GM23338 (cell line): Measurements from ENCODE around the gene ASRGL1. TPM values are rescaled to one million over a fixed set of nuclear protein-coding genes. Genes with fewer than 3 reads are reported as not detected.

Experiments used
- ATAC-seq: fragments of 200-7000 bp; cut with Tn5 transposase; 3 replicates; pipeline ENCODE4 v1.9.1; 2020
- DNase-seq: peaks from one replicate; pipeline ENCODE4 v3.0.0-alpha.2; 2015; ENCODE audit warnings: low spot score
- H2AFZ ChIP-seq: fragments of 200-600 bp; sonication (generic); 2 replicates; pipeline ENCODE4 v1.8.0; 2016; ENCODE audit warnings: antibody characterized with exemption, mild to moderate bottlenecking, moderate library complexity
- H3F3A ChIP-seq: fragments of 200-600 bp; sonication (generic); replicated peaks from 2 replicates; pipeline ENCODE4 v1.8.0; 2017; ENCODE audit warnings: antibody characterized with exemption, mixed run types, low read depth
- H3K27ac ChIP-seq: fragments of 200-600 bp; sonication (generic); 2 replicates; pipeline ENCODE4 v1.6.1; 2016; ENCODE audit warnings: low read depth
- H3K27me3 ChIP-seq: fragments of 200-600 bp; sonication (generic); 2 replicates; pipeline ENCODE4 v1.8.0; 2016; ENCODE audit warnings: mild to moderate bottlenecking, mixed run types, moderate library complexity; ENCODE audit not compliant: insufficient read depth
- H3K36me3 ChIP-seq: fragments of 200-600 bp; sonication (generic); 2 replicates; pipeline ENCODE4 v1.8.0; 2016; ENCODE audit warnings: mild to moderate bottlenecking; ENCODE audit not compliant: insufficient read depth
- H3K4me1 ChIP-seq: fragments of 200-600 bp; sonication (generic); 2 replicates; pipeline ENCODE4 v1.8.0; 2016; ENCODE audit warnings: mild to moderate bottlenecking, moderate library complexity; ENCODE audit not compliant: insufficient read depth
- H3K4me2 ChIP-seq: fragments of 200-600 bp; sonication (generic); 2 replicates; pipeline ENCODE4 v1.7.1; 2017; ENCODE audit warnings: mixed run types
- H3K4me3 ChIP-seq: fragments of 200-600 bp; sonication (generic); 2 replicates; pipeline ENCODE4 v1.6.1; 2016; ENCODE audit warnings: mixed run types
- H3K79me2 ChIP-seq: fragments of 200-600 bp; sonication (generic); replicated peaks from 2 replicates; pipeline ENCODE4 v1.8.0; 2017; ENCODE audit warnings: mild to moderate bottlenecking; ENCODE audit not compliant: insufficient read depth
- H3K9me2 ChIP-seq: fragments of 200-600 bp; sonication (generic); 2 replicates; pipeline ENCODE4 v1.8.0; 2017; ENCODE audit not compliant: insufficient read depth
- H4K20me1 ChIP-seq: fragments of 200-600 bp; sonication (generic); replicated peaks from 2 replicates; pipeline ENCODE4 v1.8.0; 2017; ENCODE audit warnings: mild to moderate bottlenecking; ENCODE audit not compliant: insufficient read depth
- H3K27ac Mint-ChIP-seq: 2 replicates; pipeline ENCODE4 v1.8.0; 2020; ENCODE audit warnings: inconsistent platforms, mild to moderate bottlenecking, moderate library complexity, mixed read lengths
- H3K27me3 Mint-ChIP-seq: 3 replicates; pipeline ENCODE4 v1.8.0; 2022; ENCODE audit warnings: low read depth, mild to moderate bottlenecking, moderate library complexity, mixed read lengths, inconsistent platforms; ENCODE audit not compliant: insufficient read depth, poor library complexity
- H3K36me3 Mint-ChIP-seq: 3 replicates; pipeline ENCODE4 v1.8.0; 2021; ENCODE audit warnings: low read depth, mild to moderate bottlenecking, inconsistent platforms, moderate library complexity, mixed read lengths
- H3K4me1 Mint-ChIP-seq: 3 replicates; pipeline ENCODE4 v1.8.0; 2020; ENCODE audit warnings: mild to moderate bottlenecking, inconsistent platforms, mixed read lengths
- H3K4me3 Mint-ChIP-seq: 3 replicates; pipeline ENCODE4 v1.8.0; 2021; ENCODE audit warnings: moderate library complexity, mild to moderate bottlenecking, inconsistent platforms, mixed read lengths
- H3K9me3 Mint-ChIP-seq: 3 replicates; pipeline ENCODE4 v1.8.0; 2020; ENCODE audit warnings: moderate library complexity, mild to moderate bottlenecking, inconsistent platforms, mixed read lengths
- CREB1 ChIP-seq: fragments of 250-450 bp; sonication (Bioruptor Pico); IDR thresholded peaks from 2 replicates; pipeline ENCODE4 v1.5.0; 2020; ENCODE audit warnings: low read depth, mild to moderate bottlenecking, moderate library complexity
- JUNB ChIP-seq: IDR thresholded peaks from one replicate; pipeline ENCODE4 v1.6.1; 2016; ENCODE audit warnings: antibody characterized with exemption; ENCODE audit not compliant: unreplicated experiment
- NANOG ChIP-seq: IDR thresholded peaks from 2 replicates; pipeline ENCODE4 v1.6.1; 2016; ENCODE audit warnings: antibody characterized with exemption, borderline replicate concordance
- POLR2AphosphoS5 ChIP-seq: IDR thresholded peaks from 2 replicates; pipeline ENCODE4 v1.6.1; 2016; ENCODE audit warnings: antibody characterized with exemption, low read depth
- ZNF114 ChIP-seq: fragments of 250-450 bp; sonication (Bioruptor Pico); IDR thresholded peaks from 2 replicates; pipeline ENCODE4 v1.5.0; 2020; ENCODE audit warnings: mild to moderate bottlenecking, moderate library complexity
- polyA plus RNA-seq: library from polyadenylated mRNA; unstranded; fragments of >200 nt; fragmentation: Nextera tagmentation; extraction: Ambion mirVana; gene quantifications from 2 replicates; pipeline ENCODE4 v1.2.1, GENCODE V29; 2016
- total RNA-seq: library from RNA; depleted of rRNA; stranded (reverse); fragments of >200 nt; shearing (Covaris generic); gene quantifications from 2 replicates; pipeline ENCODE4 v1.2.3, GENCODE V29; 2014
- TF ChIP-seq, protein P1 (sequence below): fragments of 250-450 bp; sonication (Bioruptor Pico); IDR thresholded peaks from 2 replicates; pipeline ENCODE4 v1.5.0; 2020; ENCODE audit warnings: mild to moderate bottlenecking, moderate library complexity
- TF ChIP-seq, protein P2 (sequence below): IDR thresholded peaks from one replicate; pipeline ENCODE4 v1.6.1; 2018; ENCODE audit warnings: antibody characterized with exemption; ENCODE audit not compliant: unreplicated experiment

Gene ASRGL1
- total and polyA plus RNA-seq, 2 experiments from 2014 or later, result 32.9 to 50.3 TPM

DNA sequence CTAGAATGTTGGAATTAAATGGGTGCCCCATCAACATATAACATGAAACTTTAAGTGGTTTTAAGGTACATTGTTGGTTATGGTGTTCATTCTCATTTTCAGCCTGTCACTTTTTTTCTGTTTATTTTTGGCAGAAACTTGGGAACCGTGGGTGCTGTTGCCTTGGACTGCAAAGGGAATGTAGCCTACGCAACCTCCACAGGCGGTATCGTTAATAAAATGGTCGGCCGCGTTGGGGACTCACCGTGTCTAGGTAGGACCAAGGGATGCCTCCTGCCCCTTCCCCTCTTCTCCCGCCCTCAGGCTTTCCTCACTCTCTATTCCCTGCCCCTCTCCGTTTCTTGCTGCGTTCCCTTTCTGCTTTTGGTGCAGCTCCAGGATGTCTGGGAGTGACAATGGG, 51.8 kb downstream of the ASRGL1 start (continued):
- TF ChIP-seq, protein P1, sequence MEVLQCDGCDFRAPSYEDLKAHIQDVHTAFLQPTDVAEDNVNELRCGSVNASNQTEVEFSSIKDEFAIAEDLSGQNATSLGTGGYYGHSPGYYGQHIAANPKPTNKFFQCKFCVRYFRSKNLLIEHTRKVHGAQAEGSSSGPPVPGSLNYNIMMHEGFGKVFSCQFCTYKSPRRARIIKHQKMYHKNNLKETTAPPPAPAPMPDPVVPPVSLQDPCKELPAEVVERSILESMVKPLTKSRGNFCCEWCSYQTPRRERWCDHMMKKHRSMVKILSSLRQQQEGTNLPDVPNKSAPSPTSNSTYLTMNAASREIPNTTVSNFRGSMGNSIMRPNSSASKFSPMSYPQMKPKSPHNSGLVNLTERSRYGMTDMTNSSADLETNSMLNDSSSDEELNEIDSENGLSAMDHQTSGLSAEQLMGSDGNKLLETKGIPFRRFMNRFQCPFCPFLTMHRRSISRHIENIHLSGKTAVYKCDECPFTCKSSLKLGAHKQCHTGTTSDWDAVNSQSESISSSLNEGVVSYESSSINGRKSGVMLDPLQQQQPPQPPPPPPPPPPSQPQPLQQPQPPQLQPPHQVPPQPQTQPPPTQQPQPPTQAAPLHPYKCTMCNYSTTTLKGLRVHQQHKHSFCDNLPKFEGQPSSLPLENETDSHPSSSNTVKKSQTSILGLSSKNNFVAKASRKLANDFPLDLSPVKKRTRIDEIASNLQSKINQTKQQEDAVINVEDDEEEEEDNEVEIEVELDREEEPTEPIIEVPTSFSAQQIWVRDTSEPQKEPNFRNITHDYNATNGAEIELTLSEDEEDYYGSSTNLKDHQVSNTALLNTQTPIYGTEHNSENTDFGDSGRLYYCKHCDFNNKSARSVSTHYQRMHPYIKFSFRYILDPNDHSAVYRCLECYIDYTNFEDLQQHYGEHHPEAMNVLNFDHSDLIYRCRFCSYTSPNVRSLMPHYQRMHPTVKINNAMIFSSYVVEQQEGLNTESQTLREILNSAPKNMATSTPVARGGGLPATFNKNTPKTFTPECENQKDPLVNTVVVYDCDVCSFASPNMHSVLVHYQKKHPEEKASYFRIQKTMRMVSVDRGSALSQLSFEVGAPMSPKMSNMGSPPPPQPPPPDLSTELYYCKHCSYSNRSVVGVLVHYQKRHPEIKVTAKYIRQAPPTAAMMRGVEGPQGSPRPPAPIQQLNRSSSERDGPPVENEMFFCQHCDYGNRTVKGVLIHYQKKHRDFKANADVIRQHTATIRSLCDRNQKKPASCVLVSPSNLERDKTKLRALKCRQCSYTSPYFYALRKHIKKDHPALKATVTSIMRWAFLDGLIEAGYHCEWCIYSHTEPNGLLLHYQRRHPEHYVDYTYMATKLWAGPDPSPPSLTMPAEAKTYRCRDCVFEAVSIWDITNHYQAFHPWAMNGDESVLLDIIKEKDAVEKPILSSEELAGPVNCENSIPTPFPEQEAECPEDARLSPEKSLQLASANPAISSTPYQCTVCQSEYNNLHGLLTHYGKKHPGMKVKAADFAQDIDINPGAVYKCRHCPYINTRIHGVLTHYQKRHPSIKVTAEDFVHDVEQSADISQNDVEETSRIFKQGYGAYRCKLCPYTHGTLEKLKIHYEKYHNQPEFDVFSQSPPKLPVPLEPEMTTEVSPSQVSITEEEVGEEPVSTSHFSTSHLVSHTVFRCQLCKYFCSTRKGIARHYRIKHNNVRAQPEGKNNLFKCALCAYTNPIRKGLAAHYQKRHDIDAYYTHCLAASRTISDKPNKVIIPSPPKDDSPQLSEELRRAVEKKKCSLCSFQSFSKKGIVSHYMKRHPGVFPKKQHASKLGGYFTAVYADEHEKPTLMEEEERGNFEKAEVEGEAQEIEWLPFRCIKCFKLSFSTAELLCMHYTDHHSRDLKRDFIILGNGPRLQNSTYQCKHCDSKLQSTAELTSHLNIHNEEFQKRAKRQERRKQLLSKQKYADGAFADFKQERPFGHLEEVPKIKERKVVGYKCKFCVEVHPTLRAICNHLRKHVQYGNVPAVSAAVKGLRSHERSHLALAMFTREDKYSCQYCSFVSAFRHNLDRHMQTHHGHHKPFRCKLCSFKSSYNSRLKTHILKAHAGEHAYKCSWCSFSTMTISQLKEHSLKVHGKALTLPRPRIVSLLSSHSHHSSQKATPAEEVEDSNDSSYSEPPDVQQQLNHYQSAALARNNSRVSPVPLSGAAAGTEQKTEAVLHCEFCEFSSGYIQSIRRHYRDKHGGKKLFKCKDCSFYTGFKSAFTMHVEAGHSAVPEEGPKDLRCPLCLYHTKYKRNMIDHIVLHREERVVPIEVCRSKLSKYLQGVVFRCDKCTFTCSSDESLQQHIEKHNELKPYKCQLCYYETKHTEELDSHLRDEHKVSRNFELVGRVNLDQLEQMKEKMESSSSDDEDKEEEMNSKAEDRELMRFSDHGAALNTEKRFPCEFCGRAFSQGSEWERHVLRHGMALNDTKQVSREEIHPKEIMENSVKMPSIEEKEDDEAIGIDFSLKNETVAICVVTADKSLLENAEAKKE (CRISPR knock-in tag), result no peak
- TF ChIP-seq ZNF114, result no peak
- no peak for TF ChIP-seq JUNB

DNA sequence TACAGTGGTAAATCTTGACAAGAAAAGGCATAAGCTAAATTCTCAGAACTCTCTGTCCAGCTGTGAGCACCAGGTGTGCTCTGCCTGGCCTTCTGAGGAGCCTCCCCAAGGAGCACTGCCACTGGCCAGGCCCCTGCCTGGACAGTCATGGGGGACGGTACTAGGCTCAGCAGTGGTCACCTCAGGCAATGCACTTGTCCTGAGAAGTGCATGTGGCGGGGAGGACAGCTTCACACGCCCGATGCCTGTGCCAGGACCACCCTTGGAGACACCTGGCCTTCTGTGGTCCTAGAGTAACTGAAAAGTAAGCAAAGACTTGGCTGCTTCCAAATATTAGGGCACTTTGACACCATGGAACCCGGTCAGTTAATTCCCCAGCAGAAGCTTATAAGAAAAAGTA, 53.0 kb downstream of the ASRGL1 start:
- Histone ChIP-seq H3K79me2 (no peaks in the 10 kb centered on the region), H3K27me3 (no peaks in the 10 kb centered on the region), H3K4me1 (peaks cover under 1% of the 10 kb centered on the region), H3K9me2 (no peaks in the 10 kb centered on the region), H3F3A (no peaks in the 10 kb centered on the region), H3K4me3 (no peak overlapping the region), H4K20me1 (no peaks in the 10 kb centered on the region; the same call in 1 of the 2 replicates), H3K27ac (no peak overlapping the region), H3K36me3 (no peaks in the 10 kb centered on the region), H3K4me2 (no peak overlapping the region), H2AFZ (no peak overlapping the region)
- Mint-ChIP-seq H3K27ac (no peak overlapping the region), H3K27me3 (peaks cover 1% of the 10 kb centered on the region), H3K4me1 (peaks cover 4% of the 10 kb centered on the region), H3K36me3 (no peaks in the 10 kb centered on the region), H3K4me3 (no peak overlapping the region), H3K9me3 (no peaks in the 10 kb centered on the region)
- DNase-seq, result no peak
- no peak for ATAC-seq
- TF ChIP-seq, protein P1 (CRISPR knock-in tag), result no peak
- no peak for TF ChIP-seq NANOG
- TF ChIP-seq CREB1 (CRISPR knock-in tag), result no peak
- TF ChIP-seq, protein P2, sequence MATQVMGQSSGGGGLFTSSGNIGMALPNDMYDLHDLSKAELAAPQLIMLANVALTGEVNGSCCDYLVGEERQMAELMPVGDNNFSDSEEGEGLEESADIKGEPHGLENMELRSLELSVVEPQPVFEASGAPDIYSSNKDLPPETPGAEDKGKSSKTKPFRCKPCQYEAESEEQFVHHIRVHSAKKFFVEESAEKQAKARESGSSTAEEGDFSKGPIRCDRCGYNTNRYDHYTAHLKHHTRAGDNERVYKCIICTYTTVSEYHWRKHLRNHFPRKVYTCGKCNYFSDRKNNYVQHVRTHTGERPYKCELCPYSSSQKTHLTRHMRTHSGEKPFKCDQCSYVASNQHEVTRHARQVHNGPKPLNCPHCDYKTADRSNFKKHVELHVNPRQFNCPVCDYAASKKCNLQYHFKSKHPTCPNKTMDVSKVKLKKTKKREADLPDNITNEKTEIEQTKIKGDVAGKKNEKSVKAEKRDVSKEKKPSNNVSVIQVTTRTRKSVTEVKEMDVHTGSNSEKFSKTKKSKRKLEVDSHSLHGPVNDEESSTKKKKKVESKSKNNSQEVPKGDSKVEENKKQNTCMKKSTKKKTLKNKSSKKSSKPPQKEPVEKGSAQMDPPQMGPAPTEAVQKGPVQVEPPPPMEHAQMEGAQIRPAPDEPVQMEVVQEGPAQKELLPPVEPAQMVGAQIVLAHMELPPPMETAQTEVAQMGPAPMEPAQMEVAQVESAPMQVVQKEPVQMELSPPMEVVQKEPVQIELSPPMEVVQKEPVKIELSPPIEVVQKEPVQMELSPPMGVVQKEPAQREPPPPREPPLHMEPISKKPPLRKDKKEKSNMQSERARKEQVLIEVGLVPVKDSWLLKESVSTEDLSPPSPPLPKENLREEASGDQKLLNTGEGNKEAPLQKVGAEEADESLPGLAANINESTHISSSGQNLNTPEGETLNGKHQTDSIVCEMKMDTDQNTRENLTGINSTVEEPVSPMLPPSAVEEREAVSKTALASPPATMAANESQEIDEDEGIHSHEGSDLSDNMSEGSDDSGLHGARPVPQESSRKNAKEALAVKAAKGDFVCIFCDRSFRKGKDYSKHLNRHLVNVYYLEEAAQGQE, result no peak
- no peak for TF ChIP-seq POLR2AphosphoS5
